GM12878 (cell line): ENCODE results near the gene CYP51A1.

Experiments
- BMI1 ChIP-seq: fragments of 450-650 bp; IDR thresholded peaks from 2 replicates; pipeline ENCODE4 v1.6.1; 2016; ENCODE audit warnings: mild to moderate bottlenecking, moderate library complexity, borderline replicate concordance
- CREB1 ChIP-seq: IDR thresholded peaks from 2 replicates; pipeline ENCODE4 v1.6.1; 2012; ENCODE audit warnings: low read depth, mild to moderate bottlenecking, inconsistent platforms
- DPF2 ChIP-seq: fragments of 450-650 bp; IDR thresholded peaks from 2 replicates; pipeline ENCODE4 v1.6.1; 2017; ENCODE audit warnings: mild to moderate bottlenecking
- EZH2 ChIP-seq: IDR thresholded peaks from 2 replicates; pipeline ENCODE4 v1.6.1; 2012; ENCODE audit warnings: low read depth, mild to moderate bottlenecking, control low read depth, inconsistent platforms, low read length, borderline replicate concordance; ENCODE audit not compliant: control insufficient read depth
- GABPA ChIP-seq: IDR thresholded peaks from 2 replicates; pipeline ENCODE4 v1.6.1; 2014; ENCODE audit warnings: antibody characterized with exemption, low read depth, mild to moderate bottlenecking, inconsistent platforms
- POLR2AphosphoS5 ChIP-seq: IDR thresholded peaks from 2 replicates; pipeline ENCODE4 v1.6.1; 2011; ENCODE audit warnings: mild to moderate bottlenecking, low read length, inconsistent platforms
- RAD21 ChIP-seq: IDR thresholded peaks from 2 replicates; pipeline ENCODE4 v1.6.1; 2011; ENCODE audit warnings: mild to moderate bottlenecking, low read depth, low read length, moderate library complexity; ENCODE audit not compliant: insufficient read depth
- SPI1 ChIP-seq: IDR thresholded peaks from 2 replicates; pipeline ENCODE4 v1.6.1; 2011; ENCODE audit warnings: low read depth, mild to moderate bottlenecking, low read length, moderate library complexity, borderline replicate concordance; ENCODE audit not compliant: insufficient read depth
- WRNIP1 ChIP-seq: IDR thresholded peaks from 2 replicates; pipeline ENCODE4 v1.6.1; 2011; ENCODE audit warnings: low read depth, low read length, improper control_type of control experiment, borderline replicate concordance
- TF ChIP-seq, protein P1 (sequence below), 3 experiments: IDR thresholded peaks in 2 of 3; conservative IDR thresholded peaks in 1 of 3; 2 replicates each; pipeline ENCODE4 v1.5.1; 2011; ENCODE audit warnings: low read depth in 3 of 3, low read length in 3 of 3, mild to moderate bottlenecking in 3 of 3, control low read depth in 2 of 3, moderate library complexity in 2 of 3, inconsistent platforms in 1 of 3, mixed read lengths in 1 of 3; ENCODE audit not compliant: control insufficient read depth in 2 of 3, insufficient read depth in 1 of 3; ENCODE audit errors: extremely low read depth in 1 of 3
- TF ChIP-seq, protein P2 (sequence below): IDR thresholded peaks from 2 replicates; pipeline ENCODE4 v1.6.1; 2012; ENCODE audit warnings: low read depth, low read length, improper control_type of control experiment
- TF ChIP-seq, protein P3 (sequence below): fragments of 450-650 bp; IDR thresholded peaks from 2 replicates; pipeline ENCODE4 v1.6.1; 2016; ENCODE audit warnings: mild to moderate bottlenecking

DNA sequence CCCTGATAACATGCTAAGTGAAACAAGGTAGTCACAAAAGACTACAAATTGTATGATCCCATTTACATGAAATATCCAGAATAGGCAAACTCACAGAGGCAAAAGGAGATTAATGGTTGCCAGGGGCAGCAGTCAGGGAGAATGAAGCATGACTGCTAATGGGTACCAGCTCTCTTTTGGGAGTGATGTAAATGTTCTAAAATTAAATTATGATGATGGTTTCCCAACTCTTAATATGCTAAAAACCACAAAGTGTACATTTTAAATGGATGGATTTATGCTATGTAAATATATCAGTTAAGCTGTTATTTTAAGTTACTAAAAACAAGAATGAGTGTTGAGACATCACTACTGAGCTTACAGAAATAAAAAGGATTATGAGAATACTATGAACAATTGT, 12.6 kb downstream of the CYP51A1 start:
- TF ChIP-seq, protein P1, sequence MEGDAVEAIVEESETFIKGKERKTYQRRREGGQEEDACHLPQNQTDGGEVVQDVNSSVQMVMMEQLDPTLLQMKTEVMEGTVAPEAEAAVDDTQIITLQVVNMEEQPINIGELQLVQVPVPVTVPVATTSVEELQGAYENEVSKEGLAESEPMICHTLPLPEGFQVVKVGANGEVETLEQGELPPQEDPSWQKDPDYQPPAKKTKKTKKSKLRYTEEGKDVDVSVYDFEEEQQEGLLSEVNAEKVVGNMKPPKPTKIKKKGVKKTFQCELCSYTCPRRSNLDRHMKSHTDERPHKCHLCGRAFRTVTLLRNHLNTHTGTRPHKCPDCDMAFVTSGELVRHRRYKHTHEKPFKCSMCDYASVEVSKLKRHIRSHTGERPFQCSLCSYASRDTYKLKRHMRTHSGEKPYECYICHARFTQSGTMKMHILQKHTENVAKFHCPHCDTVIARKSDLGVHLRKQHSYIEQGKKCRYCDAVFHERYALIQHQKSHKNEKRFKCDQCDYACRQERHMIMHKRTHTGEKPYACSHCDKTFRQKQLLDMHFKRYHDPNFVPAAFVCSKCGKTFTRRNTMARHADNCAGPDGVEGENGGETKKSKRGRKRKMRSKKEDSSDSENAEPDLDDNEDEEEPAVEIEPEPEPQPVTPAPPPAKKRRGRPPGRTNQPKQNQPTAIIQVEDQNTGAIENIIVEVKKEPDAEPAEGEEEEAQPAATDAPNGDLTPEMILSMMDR (IDR thresholded peaks at IDR 0.05 in 2 of 3, conservative IDR thresholded peaks at IDR 0.05 in 1 of 3; ENCODE audit: control insufficient read depth in 2 of 3, extremely low read depth in 1 of 3, insufficient read depth in 1 of 3, low read depth in 3 of 3, low read length in 3 of 3), result no peak
- TF ChIP-seq SPI1, result no peak
- TF ChIP-seq, protein P2, sequence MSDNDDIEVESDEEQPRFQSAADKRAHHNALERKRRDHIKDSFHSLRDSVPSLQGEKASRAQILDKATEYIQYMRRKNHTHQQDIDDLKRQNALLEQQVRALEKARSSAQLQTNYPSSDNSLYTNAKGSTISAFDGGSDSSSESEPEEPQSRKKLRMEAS, result no peak
- no peak for TF ChIP-seq DPF2
- no peak for TF ChIP-seq EZH2
- no peak for TF ChIP-seq RAD21
- TF ChIP-seq GABPA, result no peak
- no peak for TF ChIP-seq POLR2AphosphoS5
- no peak for TF ChIP-seq WRNIP1
- no peak for TF ChIP-seq CREB1
- TF ChIP-seq, protein P3, sequence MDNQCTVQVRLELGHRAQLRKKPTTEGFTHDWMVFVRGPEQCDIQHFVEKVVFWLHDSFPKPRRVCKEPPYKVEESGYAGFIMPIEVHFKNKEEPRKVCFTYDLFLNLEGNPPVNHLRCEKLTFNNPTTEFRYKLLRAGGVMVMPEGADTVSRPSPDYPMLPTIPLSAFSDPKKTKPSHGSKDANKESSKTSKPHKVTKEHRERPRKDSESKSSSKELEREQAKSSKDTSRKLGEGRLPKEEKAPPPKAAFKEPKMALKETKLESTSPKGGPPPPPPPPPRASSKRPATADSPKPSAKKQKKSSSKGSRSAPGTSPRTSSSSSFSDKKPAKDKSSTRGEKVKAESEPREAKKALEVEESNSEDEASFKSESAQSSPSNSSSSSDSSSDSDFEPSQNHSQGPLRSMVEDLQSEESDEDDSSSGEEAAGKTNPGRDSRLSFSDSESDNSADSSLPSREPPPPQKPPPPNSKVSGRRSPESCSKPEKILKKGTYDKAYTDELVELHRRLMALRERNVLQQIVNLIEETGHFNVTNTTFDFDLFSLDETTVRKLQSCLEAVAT, result no peak
- no peak for TF ChIP-seq BMI1
